HG02870 (cell line): ENCODE data around the gene LRTM2.

Source experiments
- ATAC-seq: cut with Tn5 transposase; IDR thresholded peaks from one replicate; pipeline ENCODE4 v1.9.1; 2021; ENCODE audit warnings: mild to moderate bottlenecking, moderate library complexity; ENCODE audit not compliant: unreplicated experiment

The LRTM2 gene

DNA sequence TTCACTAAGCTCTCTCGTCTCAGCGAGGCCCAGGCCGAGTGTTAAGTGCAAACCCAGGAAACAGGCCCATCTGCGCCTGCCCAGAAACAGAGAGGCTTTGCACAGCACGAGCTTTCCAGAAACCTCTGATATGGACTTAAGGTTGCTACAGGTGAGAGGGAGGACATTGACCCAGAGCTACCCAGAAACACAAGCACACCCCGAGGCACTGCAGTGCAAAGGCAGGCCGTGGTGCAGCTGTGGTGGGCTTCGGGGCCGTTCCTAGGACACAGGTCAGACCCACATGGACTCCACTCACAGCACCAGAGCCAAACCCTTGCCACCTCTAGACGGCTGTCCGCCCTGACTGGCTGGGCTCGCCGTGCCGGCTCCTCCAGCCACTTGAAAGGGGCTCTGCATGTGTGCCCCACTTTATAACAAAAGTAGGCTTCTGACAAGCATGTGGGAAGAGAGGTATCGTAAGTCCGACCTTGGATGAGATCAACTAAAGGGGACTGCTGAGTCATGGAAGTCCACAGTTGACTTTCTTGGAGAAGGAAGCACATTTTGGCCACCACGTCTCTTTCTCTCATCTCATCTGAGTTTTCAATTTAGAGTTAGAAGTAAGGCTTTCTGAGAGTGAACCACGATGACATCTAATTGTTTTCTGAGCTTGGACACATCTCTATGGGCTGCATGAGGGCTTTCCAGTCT, 59.9 kb downstream of the LRTM2 start:
- ATAC-seq, result no peak

DNA sequence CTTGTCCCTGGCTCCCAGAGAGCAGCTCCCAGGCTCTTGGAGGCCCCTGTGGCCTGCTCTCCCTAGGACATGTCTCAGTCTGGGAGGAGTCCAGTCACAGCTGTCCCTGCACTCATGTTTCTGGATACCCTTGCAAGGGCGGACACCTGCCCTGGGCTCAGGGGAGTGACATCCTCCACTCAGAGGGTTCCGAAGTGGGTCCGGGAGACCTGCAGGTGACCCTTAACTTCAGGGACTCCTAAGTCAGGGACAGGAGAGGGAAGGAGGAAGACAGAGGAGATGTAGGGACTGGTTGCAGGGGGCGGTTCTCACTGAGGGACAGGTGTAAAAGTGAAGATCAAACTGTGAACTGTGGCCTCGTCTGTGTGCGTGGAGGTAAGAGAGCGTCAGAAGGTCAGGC, 60.5 kb downstream of the LRTM2 start:
- no peak for ATAC-seq

DNA sequence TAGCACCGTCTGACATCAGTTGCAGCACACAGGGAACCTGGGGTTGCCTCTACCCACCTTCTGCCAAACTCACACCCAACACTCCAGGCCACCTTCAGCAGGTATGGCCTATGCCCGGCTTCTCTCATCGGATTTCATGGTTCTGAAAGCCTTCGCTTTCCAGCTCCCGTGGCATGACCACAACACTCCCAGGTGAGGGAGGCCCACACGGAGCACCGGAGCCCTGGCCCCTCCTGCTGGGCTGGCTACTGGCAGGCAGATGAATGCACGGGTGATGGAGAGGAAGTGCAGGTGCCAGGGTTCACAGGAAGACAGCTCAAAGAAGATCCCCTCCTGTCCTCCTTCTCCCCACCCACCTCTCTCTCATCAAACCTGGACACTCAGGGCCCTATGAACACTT, 60.9 kb downstream of the LRTM2 start:
- no peak for ATAC-seq

DNA sequence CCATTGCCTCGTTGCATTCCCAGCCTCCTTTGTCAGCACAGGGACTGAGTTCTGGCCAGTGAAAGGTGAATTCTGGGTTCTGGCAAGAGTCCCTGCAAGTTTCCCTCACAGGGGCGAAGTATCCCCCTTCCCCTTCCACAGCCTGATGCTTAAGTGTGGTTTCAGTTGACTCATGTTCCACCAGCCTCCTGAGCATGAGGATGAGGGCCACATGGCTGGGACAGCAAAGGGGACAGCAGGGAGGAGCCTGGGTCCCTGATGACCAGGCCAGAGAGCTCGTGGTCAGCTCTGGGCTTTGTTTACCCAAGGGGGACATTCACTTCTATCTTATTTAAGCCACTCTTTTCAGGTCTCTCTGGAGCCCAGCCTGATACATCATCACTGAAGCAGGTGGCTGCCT, 61.6 kb downstream of the LRTM2 start:
- ATAC-seq, result no peak

DNA sequence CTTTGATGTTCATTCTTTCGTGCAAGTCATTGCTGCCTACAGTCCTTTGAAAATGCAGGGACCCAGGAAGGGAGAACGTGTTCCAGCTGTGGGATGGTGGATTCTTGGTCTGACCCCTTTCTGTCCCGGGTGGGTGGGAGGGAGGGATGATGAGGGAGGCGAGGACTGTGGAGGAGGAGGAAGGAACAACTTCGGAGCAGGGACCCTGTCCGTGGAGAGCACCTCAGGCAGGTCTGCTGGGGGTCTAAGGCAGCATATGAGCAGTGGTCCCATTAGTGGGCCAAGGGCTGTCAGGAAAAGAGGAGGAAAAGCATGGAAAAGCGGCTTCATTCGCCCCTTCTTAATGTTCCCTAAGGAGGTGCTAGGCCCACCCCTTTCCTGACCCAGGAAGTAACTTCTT, 62.0 kb downstream of the LRTM2 start:
- ATAC-seq, result no peak

DNA sequence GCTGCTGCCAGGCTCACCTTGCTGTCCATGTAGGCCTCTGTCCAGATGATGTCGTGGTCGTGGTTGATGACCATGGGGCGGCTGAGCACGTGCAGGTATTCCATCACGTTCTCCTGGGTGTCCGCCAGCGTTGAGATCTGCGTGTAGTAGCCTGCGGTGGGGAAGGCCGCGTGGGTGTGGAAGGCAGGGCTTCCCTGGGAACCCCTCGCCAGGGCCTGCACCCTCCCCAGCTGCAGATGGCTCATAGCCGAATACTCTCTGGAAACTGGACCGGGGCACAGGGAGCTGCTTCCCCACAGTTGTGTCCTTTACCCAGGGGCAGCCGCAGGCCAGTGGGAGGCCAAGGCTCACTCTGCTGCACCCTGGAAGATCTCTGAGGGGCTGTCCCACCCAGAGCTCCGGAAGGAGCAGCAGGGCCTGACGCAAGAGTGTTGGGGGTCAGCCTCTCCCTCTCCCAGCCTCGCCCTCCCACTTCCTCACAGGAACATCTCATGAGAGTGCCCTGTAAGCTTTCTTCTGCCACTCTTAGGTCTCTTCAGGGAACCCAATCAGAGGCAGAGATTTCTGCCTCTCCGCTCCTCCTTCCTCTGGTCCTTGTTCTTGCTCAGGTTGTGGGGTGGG, 62.6 kb downstream of the LRTM2 start:
- no peak for ATAC-seq

DNA sequence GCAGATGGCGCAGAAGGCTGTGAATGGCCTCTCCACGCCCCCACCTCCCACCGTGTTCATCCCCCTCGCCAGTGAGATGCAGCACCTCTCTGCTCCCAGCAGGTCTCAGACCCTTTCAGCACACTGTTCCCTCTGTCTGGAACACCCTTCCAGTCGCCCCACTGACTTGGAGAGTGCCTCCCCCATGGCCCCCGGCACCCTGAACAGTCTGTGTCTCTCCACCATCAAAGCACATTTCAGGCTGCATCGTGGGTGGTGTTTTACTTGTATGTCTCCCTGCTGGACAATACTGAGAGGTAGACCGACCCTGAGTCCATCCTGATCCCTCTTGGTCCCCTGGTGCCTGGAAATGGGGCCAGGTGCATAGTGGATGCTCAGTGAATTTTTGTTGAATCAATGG, 63.1 kb downstream of the LRTM2 start:
- ATAC-seq, result no peak

DNA sequence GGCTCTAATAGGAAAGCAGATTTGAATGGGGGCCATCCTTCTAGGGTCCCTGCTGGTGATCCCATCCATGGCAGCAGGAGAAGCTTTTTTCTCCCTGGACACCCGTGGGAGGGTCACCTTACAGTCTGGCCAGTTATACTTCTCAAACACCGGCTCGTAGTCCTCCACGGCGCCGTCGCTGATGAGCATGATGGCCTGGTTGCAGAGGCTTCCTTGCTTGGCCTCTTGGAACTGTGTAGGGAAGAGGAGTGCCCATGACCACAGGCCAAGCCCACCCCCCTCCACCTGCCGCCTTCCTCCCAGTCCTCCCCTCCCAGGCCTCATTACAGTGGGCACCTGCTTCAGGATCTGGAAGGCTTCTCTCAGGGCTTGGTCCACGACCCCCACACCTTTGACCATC, 64.3 kb downstream of the LRTM2 start:
- ATAC-seq, result no peak

DNA sequence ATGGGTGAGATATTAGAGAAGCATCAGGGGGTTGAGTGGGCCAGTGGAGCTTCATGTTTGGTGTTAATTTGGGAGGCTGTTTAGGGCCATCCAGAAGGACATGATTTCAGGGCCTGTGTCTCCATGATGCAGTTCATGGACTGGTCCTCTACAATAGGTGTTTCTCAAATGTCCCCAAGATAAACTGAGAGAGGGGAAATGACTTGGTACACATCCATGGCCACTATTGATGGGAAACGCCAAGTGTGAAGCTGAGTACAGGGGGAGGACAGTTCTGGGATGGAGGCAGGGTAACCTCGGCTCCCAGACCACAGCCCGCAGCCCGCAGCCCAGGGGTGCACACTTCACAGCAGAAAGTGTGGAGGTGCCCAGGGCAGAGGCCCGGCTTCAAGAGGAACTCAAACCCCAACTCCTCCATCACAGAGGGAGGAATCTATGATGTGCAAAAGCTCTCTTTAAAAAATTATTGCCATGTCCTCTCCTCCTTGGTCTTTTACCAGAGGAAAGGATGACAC, 64.8 kb downstream of the LRTM2 start:
- ATAC-seq, result no peak

DNA sequence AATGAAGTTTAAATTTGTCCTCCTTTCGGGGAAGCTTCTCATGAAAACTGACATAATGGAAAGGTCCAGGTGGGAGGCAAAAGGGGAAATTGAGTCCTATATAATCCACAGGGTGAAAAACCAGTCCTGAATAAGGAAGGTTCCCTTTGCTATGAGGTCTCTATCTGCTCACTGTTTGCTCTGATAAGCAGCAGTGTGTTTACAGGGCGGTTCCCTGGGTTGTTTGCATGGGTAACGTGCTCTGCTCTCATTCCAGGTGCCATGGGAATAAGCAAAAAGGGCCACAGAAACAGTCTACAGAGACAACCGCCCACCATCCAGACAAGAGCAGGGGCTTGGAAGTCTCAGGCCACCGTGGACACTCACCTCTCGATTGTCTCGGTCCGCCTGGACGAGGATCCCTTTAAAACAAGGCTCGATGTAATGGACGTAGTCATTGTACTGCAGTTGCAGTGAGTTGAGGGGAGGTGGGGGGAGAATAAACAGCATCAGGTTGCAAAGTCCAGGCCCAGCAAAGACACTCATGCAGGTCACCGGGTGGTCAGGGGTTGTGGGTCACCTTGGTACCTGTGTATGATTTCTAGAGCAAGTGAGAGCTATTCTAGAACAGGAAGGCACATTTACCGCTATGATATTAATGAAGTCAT, 65.4 kb downstream of the LRTM2 start:
- ATAC-seq, result no peak
